ENCODE data around the gene LRP5. TPM values are rescaled to one million over a fixed set of nuclear protein-coding genes. Genes with fewer than 3 reads are reported as not detected.

Gene LRP5
- total and polyA plus RNA-seq, 2 experiments from 2014 or later = 26.9 to 51.1 TPM

GRCh38 chr11:68402355-68403031, 90.1 kb downstream of the LRP5 start:
- H3K4me1 Mint-ChIP-seq = no peaks in the 10 kb centered on the region
- ATAC-seq = peak; percentile 76
- H2AFZ ChIP-seq = no peak overlapping the region
- no peak overlapping the region for H3K4me3 Mint-ChIP-seq
- H3K27me3 Mint-ChIP-seq (ENCODE audit: insufficient read depth, low read depth, poor library complexity) = peaks cover 5% of the 10 kb centered on the region
- H3K79me2 ChIP-seq (replicated peaks; ENCODE audit: insufficient read depth) = no peaks in the 10 kb centered on the region
- no peaks in the 10 kb centered on the region for H4K20me1 ChIP-seq (replicated peaks; ENCODE audit: insufficient read depth)
- peak; percentile 59 for DNase-seq (ENCODE audit: low spot score)
- H3K36me3 ChIP-seq (ENCODE audit: insufficient read depth) = no peaks in the 10 kb centered on the region
- no peak overlapping the region for H3K4me2 ChIP-seq
- H3F3A ChIP-seq (replicated peaks; ENCODE audit: low read depth) = no peaks in the 10 kb centered on the region
- H3K27me3 ChIP-seq (ENCODE audit: insufficient read depth) = no peaks in the 10 kb centered on the region
- no peaks in the 10 kb centered on the region for H3K9me3 Mint-ChIP-seq
- H3K9me2 ChIP-seq (ENCODE audit: insufficient read depth) = no peaks in the 10 kb centered on the region
- H3K4me3 ChIP-seq = no peak overlapping the region
- TF ChIP-seq, protein P1, sequence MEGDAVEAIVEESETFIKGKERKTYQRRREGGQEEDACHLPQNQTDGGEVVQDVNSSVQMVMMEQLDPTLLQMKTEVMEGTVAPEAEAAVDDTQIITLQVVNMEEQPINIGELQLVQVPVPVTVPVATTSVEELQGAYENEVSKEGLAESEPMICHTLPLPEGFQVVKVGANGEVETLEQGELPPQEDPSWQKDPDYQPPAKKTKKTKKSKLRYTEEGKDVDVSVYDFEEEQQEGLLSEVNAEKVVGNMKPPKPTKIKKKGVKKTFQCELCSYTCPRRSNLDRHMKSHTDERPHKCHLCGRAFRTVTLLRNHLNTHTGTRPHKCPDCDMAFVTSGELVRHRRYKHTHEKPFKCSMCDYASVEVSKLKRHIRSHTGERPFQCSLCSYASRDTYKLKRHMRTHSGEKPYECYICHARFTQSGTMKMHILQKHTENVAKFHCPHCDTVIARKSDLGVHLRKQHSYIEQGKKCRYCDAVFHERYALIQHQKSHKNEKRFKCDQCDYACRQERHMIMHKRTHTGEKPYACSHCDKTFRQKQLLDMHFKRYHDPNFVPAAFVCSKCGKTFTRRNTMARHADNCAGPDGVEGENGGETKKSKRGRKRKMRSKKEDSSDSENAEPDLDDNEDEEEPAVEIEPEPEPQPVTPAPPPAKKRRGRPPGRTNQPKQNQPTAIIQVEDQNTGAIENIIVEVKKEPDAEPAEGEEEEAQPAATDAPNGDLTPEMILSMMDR (conservative IDR thresholded peaks at IDR 0.05; ENCODE audit: low read depth in 2 of 2) = peak; percentile 40 to 67
- TF ChIP-seq STAT1 (IDR thresholded peaks at IDR 0.05; ENCODE audit: unreplicated experiment) = no peak
- no peaks in the 10 kb centered on the region for H3K4me1 ChIP-seq (ENCODE audit: insufficient read depth)
- H3K27ac Mint-ChIP-seq = no peak overlapping the region
- H3K36me3 Mint-ChIP-seq (ENCODE audit: low read depth) = peaks cover 31% of the 10 kb centered on the region
- no peak overlapping the region for H3K27ac ChIP-seq (ENCODE audit: low read depth)

GRCh38 chr11:68403424-68403823, 91.0 kb downstream of the LRP5 start:
- H2AFZ ChIP-seq = no peak overlapping the region
- no peak overlapping the region for H3K27ac ChIP-seq (ENCODE audit: low read depth)
- no peak overlapping the region for H3K4me3 ChIP-seq
- DNase-seq (ENCODE audit: low spot score) = no peak
- Mint-ChIP-seq H3K27me3 (ENCODE audit: insufficient read depth, low read depth, poor library complexity) (peaks cover 7% of the 10 kb centered on the region), H3K27ac (no peak overlapping the region), H3K4me1 (no peaks in the 10 kb centered on the region), H3K36me3 (ENCODE audit: low read depth) (peaks cover 37% of the 10 kb centered on the region), H3K9me3 (no peaks in the 10 kb centered on the region), H3K4me3 (no peak overlapping the region)
- no peaks in the 10 kb centered on the region for H3F3A ChIP-seq (replicated peaks; ENCODE audit: low read depth)
- no peaks in the 10 kb centered on the region for H3K79me2 ChIP-seq (replicated peaks; ENCODE audit: insufficient read depth)
- H3K36me3 ChIP-seq (ENCODE audit: insufficient read depth) = peaks cover 1% of the 10 kb centered on the region
- ATAC-seq = no peak
- no peaks in the 10 kb centered on the region for H3K9me2 ChIP-seq (ENCODE audit: insufficient read depth)
- no peak overlapping the region for H3K4me2 ChIP-seq
- H3K27me3 ChIP-seq (ENCODE audit: insufficient read depth) = no peaks in the 10 kb centered on the region
- no peaks in the 10 kb centered on the region for H3K4me1 ChIP-seq (ENCODE audit: insufficient read depth)
- H4K20me1 ChIP-seq (replicated peaks; ENCODE audit: insufficient read depth) = no peaks in the 10 kb centered on the region
- TF ChIP-seq, protein P2, sequence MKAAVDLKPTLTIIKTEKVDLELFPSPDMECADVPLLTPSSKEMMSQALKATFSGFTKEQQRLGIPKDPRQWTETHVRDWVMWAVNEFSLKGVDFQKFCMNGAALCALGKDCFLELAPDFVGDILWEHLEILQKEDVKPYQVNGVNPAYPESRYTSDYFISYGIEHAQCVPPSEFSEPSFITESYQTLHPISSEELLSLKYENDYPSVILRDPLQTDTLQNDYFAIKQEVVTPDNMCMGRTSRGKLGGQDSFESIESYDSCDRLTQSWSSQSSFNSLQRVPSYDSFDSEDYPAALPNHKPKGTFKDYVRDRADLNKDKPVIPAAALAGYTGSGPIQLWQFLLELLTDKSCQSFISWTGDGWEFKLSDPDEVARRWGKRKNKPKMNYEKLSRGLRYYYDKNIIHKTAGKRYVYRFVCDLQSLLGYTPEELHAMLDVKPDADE (IDR thresholded peaks at IDR 0.05) = no peak
- TF ChIP-seq ZNF114 (CRISPR knock-in tag; IDR thresholded peaks at IDR 0.05) (no peak), JUNB (IDR thresholded peaks at IDR 0.05; ENCODE audit: unreplicated experiment) (no peak), ZNF462 (CRISPR knock-in tag; IDR thresholded peaks at IDR 0.05) (no peak), EZH2 (IDR thresholded peaks at IDR 0.05; ENCODE audit: low read depth, unreplicated experiment) (no peak), ZNF331 (CRISPR knock-in tag; IDR thresholded peaks at IDR 0.05; ENCODE audit: low read depth) (no peak), NANOG (IDR thresholded peaks at IDR 0.05; ENCODE audit: borderline replicate concordance) (no peak)
